Nephron progenitor cell (in vitro differentiated cells): Measurements from ENCODE around the gene SPACDR.
A peak's percentile ranks its signal among the peaks of the same experiment; 100 is the strongest.

Experiments used
- DNase-seq: peaks from one replicate; pipeline ENCODE4 v3.0.0; 2021
- H3K27ac Mint-ChIP-seq: 2 replicates; pipeline ENCODE4 v1.8.0; 2021; ENCODE audit warnings: mild to moderate bottlenecking, moderate library complexity, mixed read lengths
- H3K27me3 Mint-ChIP-seq: 2 replicates; pipeline ENCODE4 v1.8.0; 2021; ENCODE audit warnings: mild to moderate bottlenecking, low read depth, mixed read lengths; ENCODE audit not compliant: poor library complexity
- H3K36me3 Mint-ChIP-seq: 2 replicates; pipeline ENCODE4 v1.8.0; 2021; ENCODE audit warnings: low read depth, mixed read lengths
- H3K4me1 Mint-ChIP-seq: 2 replicates; pipeline ENCODE4 v1.8.0; 2021; ENCODE audit warnings: mixed read lengths
- H3K4me3 Mint-ChIP-seq: 2 replicates; pipeline ENCODE4 v1.8.0; 2021; ENCODE audit warnings: mild to moderate bottlenecking, moderate library complexity, mixed read lengths
- H3K9me3 Mint-ChIP-seq: 2 replicates; pipeline ENCODE4 v1.8.0; 2021; ENCODE audit warnings: mild to moderate bottlenecking, moderate library complexity, mixed read lengths
- TF ChIP-seq, protein P1 (sequence below): fragments of 200-600 bp; sonication (generic); IDR thresholded peaks from 2 replicates; pipeline ENCODE4 v1.5.0; 2021; ENCODE audit warnings: antibody characterized with exemption

SPACDR gene

GRCh38 chr7:100471021-100471420 is 7.0 kb upstream of the SPACDR start:
- Mint-ChIP-seq H3K4me1 (peaks cover 29% of the 10 kb centered on the region), H3K36me3 (peaks cover 8% of the 10 kb centered on the region), H3K27me3 (no peaks in the 10 kb centered on the region), H3K4me3 (no peak overlapping the region), H3K9me3 (no peaks in the 10 kb centered on the region), H3K27ac (no peak overlapping the region)
- TF ChIP-seq, protein P1, sequence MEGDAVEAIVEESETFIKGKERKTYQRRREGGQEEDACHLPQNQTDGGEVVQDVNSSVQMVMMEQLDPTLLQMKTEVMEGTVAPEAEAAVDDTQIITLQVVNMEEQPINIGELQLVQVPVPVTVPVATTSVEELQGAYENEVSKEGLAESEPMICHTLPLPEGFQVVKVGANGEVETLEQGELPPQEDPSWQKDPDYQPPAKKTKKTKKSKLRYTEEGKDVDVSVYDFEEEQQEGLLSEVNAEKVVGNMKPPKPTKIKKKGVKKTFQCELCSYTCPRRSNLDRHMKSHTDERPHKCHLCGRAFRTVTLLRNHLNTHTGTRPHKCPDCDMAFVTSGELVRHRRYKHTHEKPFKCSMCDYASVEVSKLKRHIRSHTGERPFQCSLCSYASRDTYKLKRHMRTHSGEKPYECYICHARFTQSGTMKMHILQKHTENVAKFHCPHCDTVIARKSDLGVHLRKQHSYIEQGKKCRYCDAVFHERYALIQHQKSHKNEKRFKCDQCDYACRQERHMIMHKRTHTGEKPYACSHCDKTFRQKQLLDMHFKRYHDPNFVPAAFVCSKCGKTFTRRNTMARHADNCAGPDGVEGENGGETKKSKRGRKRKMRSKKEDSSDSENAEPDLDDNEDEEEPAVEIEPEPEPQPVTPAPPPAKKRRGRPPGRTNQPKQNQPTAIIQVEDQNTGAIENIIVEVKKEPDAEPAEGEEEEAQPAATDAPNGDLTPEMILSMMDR, result no peak
- DNase-seq, result no peak

- Mint-ChIP-seq H3K27ac (no peak overlapping the region), H3K27me3 (no peaks in the 10 kb centered on the region), H3K4me3 (no peak overlapping the region), H3K4me1 (peaks cover 23% of the 10 kb centered on the region), H3K36me3 (peaks cover 8% of the 10 kb centered on the region), H3K9me3 (no peaks in the 10 kb centered on the region)
- DNase-seq, result peak; percentile 96
- TF ChIP-seq, protein P1, result peak; percentile 87
Observed at GRCh38 chr7:100469227-100470044, 5.4 kb upstream of the SPACDR start.

DNA sequence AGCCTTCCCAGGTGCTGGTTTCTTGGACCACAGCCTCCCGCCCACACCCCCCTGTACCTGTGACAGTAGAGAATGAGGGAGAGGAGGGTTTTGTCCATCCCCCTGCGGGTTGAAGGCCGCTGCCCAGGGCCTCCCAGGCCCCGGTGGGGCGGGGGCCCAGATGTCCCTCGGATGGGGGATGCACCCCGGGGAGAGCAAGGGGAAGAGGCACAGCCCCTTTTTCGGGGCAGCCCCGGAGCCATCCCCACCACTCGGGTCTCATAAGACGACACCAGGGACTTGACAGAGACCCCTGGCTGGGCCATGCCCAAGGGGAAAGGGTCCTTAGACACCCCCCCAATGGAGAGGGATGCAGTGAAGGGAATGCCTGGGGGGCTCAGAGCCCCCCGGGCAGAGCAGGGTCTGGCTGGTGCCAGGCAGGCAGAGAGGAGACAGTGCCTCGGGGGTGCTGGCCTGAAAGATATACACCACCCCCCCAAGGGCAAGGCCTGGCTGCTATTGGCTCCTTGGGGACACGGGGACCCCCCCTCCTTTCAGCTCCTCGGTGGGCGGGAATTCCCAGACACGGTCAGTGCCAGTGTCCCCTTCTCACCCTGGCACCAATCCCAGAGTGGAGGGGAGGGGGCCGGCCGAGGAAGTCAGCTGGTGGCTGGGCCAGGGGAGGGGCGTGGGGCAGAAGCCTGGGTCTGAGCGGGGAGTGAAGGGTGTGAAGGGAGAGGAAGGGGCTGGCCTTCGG is 3.7 kb upstream of the SPACDR start:
- Mint-ChIP-seq H3K4me3 (no peak overlapping the region), H3K36me3 (peaks cover 4% of the 10 kb centered on the region), H3K9me3 (no peaks in the 10 kb centered on the region), H3K4me1 (peaks cover 18% of the 10 kb centered on the region), H3K27me3 (no peaks in the 10 kb centered on the region), H3K27ac (peak overlapping the region; percentile 36)
- DNase-seq, result no peak
- TF ChIP-seq, protein P1, result no peak

- Mint-ChIP-seq H3K27ac (peak overlapping the region; percentile 45), H3K4me1 (peaks cover 15% of the 10 kb centered on the region), H3K27me3 (no peaks in the 10 kb centered on the region), H3K4me3 (no peak overlapping the region), H3K36me3 (peaks cover 5% of the 10 kb centered on the region), H3K9me3 (no peaks in the 10 kb centered on the region)
- TF ChIP-seq, protein P1, result no peak
- DNase-seq, result no peak
Observed at GRCh38 chr7:100466653-100467605, 2.9 kb upstream of the SPACDR start.

DNA sequence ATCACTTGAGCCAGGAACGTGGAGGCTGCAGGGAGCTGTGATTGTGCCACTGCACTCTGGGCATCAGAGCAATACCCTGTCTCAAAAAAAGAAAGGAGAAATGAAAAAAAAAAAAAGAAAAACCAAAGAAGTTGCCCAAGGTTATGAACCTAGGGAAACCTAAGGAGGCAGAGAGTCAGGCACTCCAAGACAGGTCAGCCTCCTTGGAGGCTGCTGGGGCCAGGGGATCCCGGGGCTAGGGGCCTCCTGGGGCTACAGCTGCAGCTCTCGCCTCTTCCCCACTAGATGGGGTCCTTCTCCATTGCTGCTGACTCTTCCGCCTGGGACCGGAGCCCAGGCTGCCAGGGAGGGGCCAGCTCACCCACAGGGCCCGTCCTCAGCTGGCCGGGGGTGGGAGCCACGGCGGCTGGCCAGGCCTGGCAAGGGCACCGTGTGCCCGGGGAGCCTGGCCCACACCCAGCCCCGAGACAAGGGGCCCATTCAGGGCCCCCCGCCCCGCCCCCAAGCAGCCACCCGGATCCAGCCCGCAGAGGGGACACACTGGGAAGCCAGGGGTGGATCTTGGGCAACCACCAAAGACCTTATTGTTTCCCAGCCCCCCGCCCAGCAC is 1.7 kb upstream of the SPACDR start:
- TF ChIP-seq, protein P1, result peak; percentile 42
- Mint-ChIP-seq H3K4me1 (peaks cover 15% of the 10 kb centered on the region), H3K27ac (no peak overlapping the region), H3K27me3 (no peaks in the 10 kb centered on the region), H3K9me3 (no peaks in the 10 kb centered on the region), H3K36me3 (peaks cover 4% of the 10 kb centered on the region), H3K4me3 (no peak overlapping the region)
- peak; percentile 51 for DNase-seq
